IMR-90 (cell line): ENCODE measurements around the gene TMEM14A.
"Not testable (repeated sequence)": the region's sequence is repeated elsewhere in the genome, so short reads cannot be mapped to it uniquely, and the experiment has no call there.

Experiments
- CEBPB ChIP-seq: IDR thresholded peaks from 2 replicates; pipeline ENCODE4 v1.6.1; 2012; ENCODE audit warnings: low read depth, low read length, improper control_type of control experiment
- CTCF ChIP-seq: conservative IDR thresholded peaks from 2 replicates; pipeline ENCODE4 v1.5.1; 2012; ENCODE audit warnings: mild to moderate bottlenecking, low read depth, low read length, improper control_type of control experiment
- FOS ChIP-seq: fragments of 150-350 bp; IDR thresholded peaks from 2 replicates; pipeline ENCODE4 v1.6.1; 2016; ENCODE audit warnings: low read depth, low read length
- NFE2L2 ChIP-seq: fragments of 150-350 bp; IDR thresholded peaks from 2 replicates; pipeline ENCODE4 v1.6.1; 2016; ENCODE audit warnings: low read depth, mild to moderate bottlenecking, low read length
- POLR2A ChIP-seq: IDR thresholded peaks from 2 replicates; pipeline ENCODE4 v1.6.1; 2012; ENCODE audit warnings: mild to moderate bottlenecking, low read depth, low read length
- USF2 ChIP-seq: fragments of 150-350 bp; IDR thresholded peaks from 2 replicates; pipeline ENCODE4 v1.6.1; 2017; ENCODE audit warnings: mild to moderate bottlenecking, antibody characterized with exemption, low read length, low read depth

GRCh38 chr6:52676631-52677030, 5.7 kb downstream of the TMEM14A start:
- not testable (repeated sequence) for TF ChIP-seq NFE2L2, CEBPB, USF2, FOS, CTCF, POLR2A
